GM18870 (cell line): ENCODE data around the gene CDC42EP3.

ENCODE experiments used
- ATAC-seq: cut with Tn5 transposase; IDR thresholded peaks from one replicate; pipeline ENCODE4 v1.9.1; 2021; ENCODE audit warnings: moderate library complexity; ENCODE audit not compliant: unreplicated experiment

CDC42EP3 gene

DNA sequence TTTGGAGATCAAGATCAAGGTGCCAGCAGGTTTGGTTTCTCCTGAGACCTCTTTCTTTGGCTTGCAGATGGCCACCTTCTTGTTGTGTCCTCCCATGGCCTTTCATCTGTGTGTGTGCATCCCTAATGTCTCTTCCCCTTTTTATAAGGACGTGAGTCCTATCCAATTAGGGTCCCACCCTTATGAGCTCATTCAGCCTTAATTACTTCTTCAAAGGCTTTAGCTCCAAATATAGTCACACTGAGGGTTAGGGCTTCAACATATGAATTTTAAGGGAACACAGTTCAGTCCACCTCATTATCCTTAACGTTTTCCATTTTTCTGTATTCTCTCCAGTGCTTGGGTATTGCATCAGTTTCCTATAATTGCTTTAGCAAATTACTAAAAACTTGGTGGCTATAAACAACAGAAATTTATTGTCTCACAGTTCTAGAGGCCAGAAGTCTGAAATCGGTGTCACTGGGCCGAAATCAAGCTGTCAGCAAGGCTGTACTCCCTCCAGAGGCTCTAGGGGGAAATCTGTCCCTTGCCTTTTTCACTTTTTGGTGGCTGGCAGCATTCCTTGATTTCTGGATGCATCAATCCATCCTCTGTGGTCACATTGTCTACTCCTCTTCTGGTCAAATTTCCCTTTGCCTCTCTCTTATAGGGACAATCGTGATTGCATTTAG lies 34.1 kb downstream of the CDC42EP3 start:
- no peak for ATAC-seq

- no peak for ATAC-seq
Measured at GRCh38 chr2:37636381-37637066, 34.9 kb downstream of the CDC42EP3 start.

DNA sequence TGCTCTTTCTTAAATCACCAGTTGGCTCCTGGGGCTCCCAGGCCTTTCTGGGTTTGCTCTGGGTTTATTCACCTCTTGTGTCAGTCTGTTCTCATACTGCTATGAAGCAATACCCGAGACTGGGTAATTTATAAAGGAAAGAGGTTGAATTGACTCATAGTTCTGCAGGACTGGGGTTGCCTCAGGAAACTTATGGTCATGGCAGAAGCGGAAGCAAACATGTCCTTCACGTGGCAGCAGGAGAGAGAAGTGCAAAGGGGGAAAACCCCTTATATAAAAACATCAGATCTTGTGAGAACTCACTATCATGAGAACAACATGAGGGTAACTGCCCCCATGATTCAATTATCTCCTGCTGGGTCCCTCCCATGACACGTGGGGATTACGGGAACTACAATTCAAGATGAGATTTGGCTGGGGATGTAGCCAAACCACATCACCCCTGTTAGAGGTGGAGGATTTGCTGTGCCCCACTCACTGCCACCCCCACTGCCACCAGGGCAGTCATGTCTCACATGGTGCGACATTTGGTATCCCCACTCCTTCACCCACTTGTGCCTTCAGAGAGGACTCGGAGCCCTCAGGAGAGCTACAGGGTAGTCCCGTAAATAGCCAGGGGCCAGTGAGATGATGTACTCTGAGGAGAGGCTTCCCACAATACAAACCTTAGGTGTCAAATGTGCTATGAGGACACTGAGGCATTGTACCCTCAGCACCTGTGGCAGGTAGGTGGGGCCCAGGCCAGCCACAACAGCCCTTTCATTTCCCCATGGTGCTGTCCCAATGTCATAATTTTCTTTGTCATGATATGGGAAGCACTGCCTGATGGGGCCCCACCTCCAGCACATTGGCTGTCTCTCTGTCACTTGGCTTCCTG lies 35.7 kb downstream of the CDC42EP3 start:
- peak; percentile 79 for ATAC-seq

DNA sequence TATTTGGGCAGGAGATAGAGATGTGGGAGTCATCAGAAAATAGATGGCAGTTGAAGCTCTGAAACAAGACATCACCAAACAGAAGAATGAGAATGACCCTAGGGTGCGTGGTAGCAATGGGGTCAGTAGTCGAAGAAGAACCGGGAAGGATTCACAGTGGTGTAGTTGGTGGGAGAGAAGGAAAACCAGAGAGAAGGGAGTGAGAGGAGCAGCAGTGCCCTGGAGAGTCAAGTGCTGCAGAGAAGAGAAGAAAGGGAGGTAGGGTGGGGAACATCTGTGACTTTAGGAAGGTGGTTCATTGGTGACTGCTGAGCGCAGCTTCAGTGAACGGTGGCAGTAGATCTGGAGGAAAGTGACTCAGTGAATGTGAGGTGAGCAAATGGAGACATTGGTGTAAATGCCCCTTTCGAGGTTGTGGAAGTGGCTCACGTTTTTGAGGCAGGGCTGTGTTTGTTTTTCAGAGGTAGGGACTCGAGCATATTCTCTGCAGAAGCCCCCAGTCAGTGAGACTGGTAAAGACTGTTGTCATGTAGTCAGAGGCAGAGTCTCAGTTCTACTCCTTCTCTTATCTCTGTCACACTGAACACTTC lies 36.4 kb downstream of the CDC42EP3 start:
- ATAC-seq: no peak

- no peak for ATAC-seq
Measured at GRCh38 chr2:37633845-37634244, 37.6 kb downstream of the CDC42EP3 start.

DNA sequence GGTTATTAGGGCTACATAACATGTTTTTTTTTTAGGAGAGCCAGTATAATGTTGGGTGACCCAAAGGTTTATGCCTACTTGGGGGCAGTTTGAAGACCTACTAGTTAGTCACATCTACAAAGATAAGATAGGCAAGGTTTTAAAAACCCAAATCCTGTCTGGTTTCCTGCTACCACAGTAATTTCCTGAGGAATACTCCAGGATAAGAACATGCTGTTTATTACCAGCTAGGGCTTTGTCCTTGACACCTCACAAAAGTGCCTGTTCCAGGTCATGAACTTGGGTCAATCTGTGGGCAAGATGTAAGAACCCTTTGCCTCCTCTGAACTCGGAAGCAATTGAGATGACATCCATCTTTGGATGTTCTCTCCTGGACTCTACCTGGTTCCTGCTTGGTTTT lies 38.2 kb downstream of the CDC42EP3 start:
- ATAC-seq: no peak

DNA sequence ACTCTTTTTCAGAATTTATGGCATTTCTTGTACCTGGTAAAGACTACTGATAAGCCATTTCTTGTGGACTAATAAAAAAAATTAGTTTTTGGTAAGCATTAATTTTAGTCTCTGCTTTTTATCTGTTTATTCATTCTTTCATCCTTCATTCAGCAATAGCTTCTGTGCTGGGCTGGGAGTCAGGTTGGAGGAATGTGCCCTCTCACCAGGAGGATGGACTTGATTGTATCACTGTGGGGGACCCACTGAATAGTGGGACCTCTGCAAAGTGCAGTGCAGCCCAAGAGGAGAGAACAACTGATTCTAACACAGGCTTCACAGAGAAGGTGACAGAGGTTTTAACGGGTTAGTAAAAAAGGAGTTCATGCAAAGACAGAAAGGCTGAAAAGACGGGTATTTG lies 39.1 kb downstream of the CDC42EP3 start:
- ATAC-seq: no peak

DNA sequence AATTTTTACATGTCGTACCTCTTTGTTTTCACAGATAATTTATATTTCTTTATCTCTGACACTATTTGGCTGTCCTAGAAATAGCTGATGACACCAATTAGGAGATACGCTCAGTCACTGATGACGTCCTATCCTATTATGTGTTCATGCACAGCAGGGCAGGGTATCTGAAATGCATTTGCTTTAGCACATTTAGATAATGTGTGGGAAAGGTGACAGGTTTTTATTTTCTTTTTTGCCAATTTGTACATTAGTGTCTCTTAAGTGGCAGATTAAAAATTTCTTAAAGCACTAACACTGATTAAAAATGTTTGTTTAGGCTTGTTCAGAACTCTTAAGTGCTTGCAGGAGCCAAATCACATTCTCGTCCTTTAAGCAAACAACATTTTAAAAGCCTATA lies 39.7 kb downstream of the CDC42EP3 start:
- ATAC-seq: no peak

DNA sequence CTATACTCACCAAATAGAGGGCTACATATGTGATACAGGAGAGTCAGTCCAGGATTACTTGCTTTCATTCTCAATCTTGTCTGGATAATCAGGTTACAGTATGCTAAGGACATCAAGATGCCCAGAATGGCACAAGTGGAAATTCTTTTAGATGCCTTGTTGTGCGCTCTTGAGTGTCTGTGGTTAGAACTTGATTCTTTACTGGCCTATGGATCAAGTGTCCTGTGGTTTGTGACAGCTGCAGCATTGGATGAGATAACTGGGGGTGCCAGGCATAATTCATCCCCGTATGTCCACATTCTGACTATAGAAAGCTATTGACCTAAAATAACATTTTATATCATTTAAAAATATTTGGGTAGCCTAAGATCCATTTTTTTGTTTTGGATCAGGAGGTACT lies 40.1 kb downstream of the CDC42EP3 start:
- ATAC-seq: no peak

- no peak for ATAC-seq
Measured at GRCh38 chr2:37630776-37631175, 40.7 kb downstream of the CDC42EP3 start.

DNA sequence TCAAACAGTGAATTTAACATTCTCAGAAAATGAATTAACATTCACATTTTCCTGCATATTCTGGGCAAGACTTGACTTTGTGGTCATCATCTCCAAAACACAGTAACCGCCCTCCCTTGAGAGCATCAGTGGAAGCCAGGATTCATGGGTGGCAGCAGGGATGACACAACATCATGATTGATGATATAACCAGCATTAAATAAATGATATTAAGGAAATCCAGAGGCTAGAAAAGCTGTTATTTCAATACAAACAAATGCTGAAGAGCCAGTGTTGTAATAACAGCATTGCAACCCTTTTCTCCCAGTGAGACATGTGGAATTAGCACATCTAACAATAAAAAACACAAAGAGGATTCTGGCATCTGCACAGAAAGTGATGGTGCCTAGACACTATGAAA lies 41.1 kb downstream of the CDC42EP3 start:
- ATAC-seq: no peak

DNA sequence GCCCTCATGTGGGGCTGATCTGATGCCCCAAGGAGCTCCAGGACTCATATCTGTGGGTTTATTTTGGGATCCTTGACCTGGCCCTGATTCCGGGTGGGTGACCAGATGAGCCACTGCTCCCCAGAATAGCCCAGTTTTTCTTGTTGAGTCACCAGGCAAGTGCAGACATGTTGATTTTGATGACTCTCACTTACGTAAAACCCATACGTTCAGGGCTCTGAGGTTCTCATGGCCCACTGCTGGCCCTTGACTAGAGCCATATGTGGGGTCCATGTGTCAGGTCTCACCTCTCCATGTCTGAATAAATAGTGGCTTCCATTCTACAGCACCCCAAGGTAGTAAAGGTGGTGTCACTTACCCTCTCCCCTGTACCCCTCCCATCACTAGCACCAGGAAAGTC lies 41.9 kb downstream of the CDC42EP3 start:
- ATAC-seq: no peak

DNA sequence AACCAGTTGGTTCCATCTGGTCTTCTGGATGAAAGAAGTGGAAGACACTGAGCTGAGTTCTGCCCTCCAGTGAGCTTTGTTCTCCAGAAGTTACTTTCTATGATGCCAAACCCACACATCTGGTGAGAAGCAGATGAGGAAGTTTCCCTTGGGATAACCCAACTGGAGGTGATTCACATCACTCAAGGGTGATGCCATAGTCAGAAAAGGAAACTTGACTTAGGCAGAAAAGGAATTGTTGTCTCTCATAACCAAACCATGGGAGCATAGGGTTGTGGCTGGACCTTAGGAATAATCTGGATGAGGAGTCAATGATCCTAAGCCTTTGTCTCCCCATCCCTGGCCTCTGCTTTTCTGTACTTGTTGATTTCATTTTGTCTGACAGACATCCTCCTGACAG lies 43.7 kb downstream of the CDC42EP3 start:
- ATAC-seq: no peak

GRCh38 chr2:37625796-37626571 lies 45.5 kb downstream of the CDC42EP3 start:
- ATAC-seq: peak; percentile 41

DNA sequence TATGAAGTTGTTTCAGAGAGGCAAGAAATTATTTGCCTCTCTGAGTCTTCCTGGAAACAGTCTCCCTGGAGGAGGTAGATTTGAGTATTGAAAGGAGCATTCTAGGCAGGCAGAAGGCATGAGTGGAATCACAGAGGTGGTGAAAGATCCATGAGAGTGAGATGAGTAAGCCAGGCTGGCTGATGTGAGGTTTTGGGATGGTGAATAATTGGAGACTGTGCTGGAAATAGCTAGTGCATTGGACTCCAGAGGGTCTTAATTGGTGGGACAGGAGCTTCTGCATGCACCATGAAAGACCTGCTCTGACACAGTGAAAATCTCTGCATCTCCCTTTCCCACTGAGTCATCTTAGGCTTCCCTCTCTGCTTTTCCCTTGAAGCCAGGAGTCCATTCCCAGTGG lies 46.3 kb downstream of the CDC42EP3 start:
- ATAC-seq: no peak

- peak; percentile 76 for ATAC-seq
Measured at GRCh38 chr2:37623971-37624900, 47.2 kb downstream of the CDC42EP3 start.

- no peak for ATAC-seq
Measured at GRCh38 chr2:37623406-37623805, 48.0 kb downstream of the CDC42EP3 start.

- ATAC-seq: no peak
Measured at GRCh38 chr2:37622450-37623100, 48.9 kb downstream of the CDC42EP3 start.

- ATAC-seq: no peak
Measured at GRCh38 chr2:37621199-37621598, 50.2 kb downstream of the CDC42EP3 start.
